PC-9 (cell line): ENCODE results near the gene BPIFA2. TPM values are rescaled to one million over a fixed set of nuclear protein-coding genes. Genes with fewer than 3 reads are reported as not detected.

Source experiments
- BruUV-seq: library from RNA; stranded (reverse); fragments of 400-500 nt; replicated peaks from 2 replicates; lab custom pipeline; 2021; lab: Mats Ljungman, UMichigan
- CTCF ChIA-PET: fragments of 300-600 bp; sonication (Branson Sonifier 250); formaldehyde crosslinking; loops from one replicate; lab custom pipeline; 2022; ENCODE audit warnings: antibody characterized with exemption; lab: Charles Lee
- POLR2A ChIA-PET: fragments of 300-600 bp; sonication (Branson Sonifier 250); formaldehyde crosslinking; loops from one replicate; lab custom pipeline; 2022; ENCODE audit warnings: antibody characterized with exemption; ENCODE audit not compliant: unreplicated experiment; lab: Charles Lee
- DNase-seq, 2 experiments: peaks; one replicate each; pipeline versions ENCODE4 v3.0.0 to v3.0.0-alpha.2; 2015 to 2022; ENCODE audit warnings: mixed read lengths in 1 of 2
- H2AFZ ChIP-seq: fragments of 200-600 bp; sonication (generic); 2 replicates; pipeline ENCODE4 v1.8.1; 2017; ENCODE audit warnings: antibody characterized with exemption
- H3F3A ChIP-seq: fragments of 200-600 bp; sonication (generic); 2 replicates; pipeline ENCODE4 v1.8.1; 2017; ENCODE audit warnings: antibody characterized with exemption, mild to moderate bottlenecking, low read depth; ENCODE audit not compliant: insufficient read depth
- H3K27ac ChIP-seq: fragments of 200-600 bp; sonication (generic); 2 replicates; pipeline ENCODE4 v1.6.1; 2016; ENCODE audit warnings: mixed run types
- H3K27me3 ChIP-seq: fragments of 200-600 bp; sonication (generic); 2 replicates; pipeline ENCODE4 v1.6.1; 2016; ENCODE audit warnings: low read depth, mixed run types; ENCODE audit not compliant: insufficient read depth
- H3K36me3 ChIP-seq: fragments of 200-600 bp; sonication (generic); 2 replicates; pipeline ENCODE4 v1.6.1; 2016; ENCODE audit warnings: low read depth, mixed run types
- H3K4me1 ChIP-seq: fragments of 200-600 bp; sonication (generic); replicated peaks from 2 replicates; pipeline ENCODE4 v1.6.1; 2016; ENCODE audit warnings: mixed run types; ENCODE audit not compliant: insufficient read depth
- H3K4me2 ChIP-seq: fragments of 200-600 bp; sonication (generic); 2 replicates; pipeline ENCODE4 v1.6.1; 2017; ENCODE audit warnings: mixed run types
- H3K4me3 ChIP-seq: fragments of 200-600 bp; sonication (generic); 2 replicates; pipeline ENCODE4 v1.6.1; 2016; ENCODE audit warnings: mixed run types
- H3K79me2 ChIP-seq: fragments of 200-600 bp; sonication (generic); 2 replicates; pipeline ENCODE4 v1.6.1; 2017; ENCODE audit warnings: low read depth, mixed run types
- H3K9me2 ChIP-seq: fragments of 200-600 bp; sonication (generic); 2 replicates; pipeline ENCODE4 v1.8.1; 2017; ENCODE audit warnings: mild to moderate bottlenecking; ENCODE audit not compliant: insufficient read depth
- H3K9me3 ChIP-seq: fragments of 200-600 bp; sonication (generic); 2 replicates; pipeline ENCODE4 v1.8.1; 2016; ENCODE audit warnings: low read depth; ENCODE audit not compliant: insufficient read depth
- H4K20me1 ChIP-seq: fragments of 200-600 bp; sonication (generic); 2 replicates; pipeline ENCODE4 v1.8.1; 2017; ENCODE audit not compliant: insufficient read depth
- CTCF ChIP-seq: fragments of 200-600 bp; sonication (generic); conservative IDR thresholded peaks from 2 replicates; pipeline ENCODE4 v1.6.1; 2017; ENCODE audit warnings: mixed run types, antibody characterized with exemption, mild to moderate bottlenecking, moderate library complexity
- EZH2 ChIP-seq: fragments of 200-600 bp; sonication (generic); IDR thresholded peaks from 2 replicates; pipeline ENCODE4 v1.8.0; 2017; ENCODE audit warnings: antibody characterized with exemption, low read depth
- intact Hi-C: fragments of 100-400 bp; cut with micrococcal nuclease; formaldehyde crosslinking; loops from one replicate; pipeline ENCODE4 v1.10.0; 2022; ENCODE audit not compliant: unreplicated experiment
- total RNA-seq: library from RNA; stranded (reverse); gene quantifications from 2 replicates; pipeline ENCODE4 v1.2.3, GENCODE V29; 2021

Gene BPIFA2
- total RNA-seq, 1 experiment from 2014 or later: not detected

- no peak for TF ChIP-seq EZH2
- no peak for TF ChIP-seq CTCF
- Histone ChIP-seq H3F3A (no peaks in the 10 kb centered on the region), H3K9me2 (no peaks in the 10 kb centered on the region), H3K36me3 (no peaks in the 10 kb centered on the region), H3K4me3 (no peak overlapping the region), H4K20me1 (no peaks in the 10 kb centered on the region), H3K9me3 (no peaks in the 10 kb centered on the region), H3K27ac (no peak overlapping the region), H3K4me1 (no peaks in the 10 kb centered on the region), H3K27me3 (peaks cover 40% of the 10 kb centered on the region), H2AFZ (no peak overlapping the region), H3K4me2 (no peak overlapping the region), H3K79me2 (no peaks in the 10 kb centered on the region)
- no TSS peak for BruUV-seq
- DNase-seq: no peak
- intact Hi-C loops: no loop called here
- CTCF ChIA-PET: no interaction called here
- POLR2A ChIA-PET: no interaction called here
Measured at GRCh38 chr20:33224399-33224798, 56.4 kb downstream of the BPIFA2 start.

DNA sequence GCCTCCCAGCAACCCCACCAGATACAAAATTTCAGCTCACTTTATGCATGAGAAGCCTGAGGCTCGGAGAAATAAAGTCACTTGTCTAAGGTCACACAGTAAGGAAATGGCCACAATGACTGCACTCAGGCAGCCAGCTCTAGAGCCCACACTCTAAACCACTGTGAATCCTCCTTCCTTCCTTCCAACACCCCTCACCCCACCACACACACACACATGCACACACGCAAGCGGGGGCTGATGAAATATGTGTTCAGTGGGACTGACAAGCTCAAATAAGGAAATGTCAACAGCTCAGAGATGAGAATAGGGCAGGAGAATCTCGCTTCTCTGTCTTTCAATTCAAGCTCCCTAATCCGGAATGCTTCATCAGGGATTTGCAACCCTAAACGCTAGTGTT lies 61.9 kb downstream of the BPIFA2 start:
- Histone ChIP-seq H3K4me1 (no peaks in the 10 kb centered on the region), H3K4me3 (no peak overlapping the region), H3K27ac (no peak overlapping the region), H3K9me3 (no peaks in the 10 kb centered on the region), H2AFZ (no peak overlapping the region), H3K9me2 (no peaks in the 10 kb centered on the region), H3K27me3 (peaks cover 25% of the 10 kb centered on the region), H3F3A (no peaks in the 10 kb centered on the region), H3K36me3 (no peaks in the 10 kb centered on the region), H3K79me2 (no peaks in the 10 kb centered on the region), H3K4me2 (no peak overlapping the region), H4K20me1 (no peaks in the 10 kb centered on the region)
- intact Hi-C loops: no loop called here
- POLR2A ChIA-PET: no interaction called here
- DNase-seq: no peak
- TF ChIP-seq CTCF (no peak), EZH2 (no peak)
- CTCF ChIA-PET: no interaction called here
- no TSS peak for BruUV-seq

Other genes starting within 250 kb of the BPIFA2 start
- not detected in 2 replicates for gene SUN5, start 163.7 kb upstream of the BPIFA2 start, total RNA-seq
- gene BPIFB2, start 160.5 kb upstream of the BPIFA2 start, total RNA-seq: not detected in 2 replicates
- gene BPIFB6, start 136.5 kb upstream of the BPIFA2 start, total RNA-seq: not detected in 2 replicates
- not detected in 2 replicates for gene BPIFB3, start 114.3 kb upstream of the BPIFA2 start, total RNA-seq
- not detected in 2 replicates for gene BPIFB4, start 88.5 kb upstream of the BPIFA2 start, total RNA-seq
- not detected in 2 replicates for gene BPIFA3, start 49.2 kb downstream of the BPIFA2 start, total RNA-seq
- gene BPIFA1, start 67.8 kb downstream of the BPIFA2 start, total RNA-seq: not detected in 2 replicates
- not detected in 2 replicates for gene BPIFB1, start 115.1 kb downstream of the BPIFA2 start, total RNA-seq
- gene CDK5RAP1, start 233.4 kb downstream of the BPIFA2 start, total RNA-seq: 39.7 and 45.3 TPM in 2 replicates